H1 (cell line): ENCODE results near the gene SLC16A5. TPM values are rescaled to one million over a fixed set of nuclear protein-coding genes. Genes with fewer than 3 reads are reported as not detected.

Source experiments
- CTCF ChIA-PET: fragments of 300-600 bp; sonication (Branson Sonifier 250); formaldehyde crosslinking; loops from one replicate; lab custom pipeline; 2021; ENCODE audit not compliant: partially characterized antibody; lab: Charles Lee
- POLR2A ChIA-PET: fragments of 300-600 bp; sonication (Branson Sonifier 250); formaldehyde crosslinking; loops from one replicate; lab custom pipeline; 2021; ENCODE audit warnings: inconsistent platforms; ENCODE audit not compliant: partially characterized antibody; lab: Charles Lee
- DNase-seq, 2 experiments: peaks; one replicate each; pipeline versions ENCODE4 v3.0.0 to v3.0.0-alpha.2; 2010 to 2022; ENCODE audit warnings: low spot score in 2 of 2, low read depth in 1 of 2, mixed read lengths in 1 of 2
- FAIRE-seq: peaks from 2 replicates; lab custom pipeline; 2011; peaks lifted over from hg19 to GRCh38; lab: Jason Lieb, UNC
- H2AFZ ChIP-seq: 2 replicates; pipeline ENCODE4 v1.8.1; 2012; ENCODE audit warnings: low read length, inconsistent platforms
- H2AK5ac ChIP-seq: 2 replicates; pipeline ENCODE4 v1.6.1; 2013; ENCODE audit warnings: low read depth, low read length
- H2BK120ac ChIP-seq: replicated peaks from 2 replicates; pipeline ENCODE3; 2013; ENCODE audit warnings: low read depth, low read length, inconsistent platforms
- H2BK12ac ChIP-seq: 2 replicates; pipeline ENCODE4 v1.6.1; 2013; ENCODE audit warnings: low read depth, low read length
- H2BK15ac ChIP-seq: 2 replicates; pipeline ENCODE4 v1.6.1; 2013; ENCODE audit warnings: low read length
- H2BK20ac ChIP-seq: 2 replicates; pipeline ENCODE4 v1.6.1; 2013; ENCODE audit warnings: low read length
- H2BK5ac ChIP-seq: 2 replicates; pipeline ENCODE4 v1.6.1; 2013; ENCODE audit warnings: low read depth, low read length
- H3K14ac ChIP-seq: 2 replicates; pipeline ENCODE4 v1.6.1; 2013; ENCODE audit warnings: inconsistent platforms; ENCODE audit not compliant: insufficient read length
- H3K18ac ChIP-seq: 2 replicates; pipeline ENCODE4 v1.6.1; 2013; ENCODE audit warnings: low read length; ENCODE audit errors: extremely low read depth
- H3K23ac ChIP-seq: 2 replicates; pipeline ENCODE4 v1.6.1; 2013; ENCODE audit warnings: inconsistent platforms; ENCODE audit not compliant: insufficient read length
- H3K23me2 ChIP-seq: 2 replicates; pipeline ENCODE4 v1.6.1; 2013; ENCODE audit warnings: low read depth, low read length
- H3K27ac ChIP-seq: 2 replicates; pipeline ENCODE4 v1.6.1; 2011; ENCODE audit warnings: low read depth, low read length, inconsistent platforms
- H3K27me3 ChIP-seq, 4 experiments: replicated peaks in 1 of 4; 1 replicate in 1 of 4; 2 replicates in 3 of 4; pipeline versions ENCODE4 v1.6.1 to v1.8.1; 2011 to 2013; ENCODE audit warnings: low read length in 3 of 4, mild to moderate bottlenecking in 3 of 4, inconsistent platforms in 2 of 4, mixed read lengths in 2 of 4, moderate library complexity in 1 of 4; ENCODE audit not compliant: control insufficient read depth in 3 of 4, insufficient read depth in 3 of 4; ENCODE audit errors: extremely low read depth in 1 of 4
- H3K36me3 ChIP-seq, 4 experiments: 2 replicates each; pipeline versions ENCODE4 v1.6.1 to v1.8.1; 2011 to 2013; ENCODE audit warnings: mild to moderate bottlenecking in 4 of 4, low read length in 3 of 4, moderate library complexity in 2 of 4, control low read depth in 1 of 4, inconsistent platforms in 1 of 4; ENCODE audit not compliant: insufficient read depth in 4 of 4, control insufficient read depth in 2 of 4
- H3K4ac ChIP-seq: replicated peaks from 2 replicates; pipeline ENCODE3; 2013; ENCODE audit warnings: low read length, low read depth, mixed read lengths, inconsistent platforms; ENCODE audit not compliant: insufficient read length
- H3K4me1 ChIP-seq, 4 experiments: replicated peaks in 1 of 4; 1 replicate in 1 of 4; 2 replicates in 3 of 4; pipeline versions ENCODE4 v1.6.1 to v1.8.1; 2011 to 2013; ENCODE audit warnings: low read length in 3 of 4, inconsistent platforms in 2 of 4, mixed read lengths in 1 of 4; ENCODE audit not compliant: insufficient read depth in 4 of 4, control insufficient read depth in 3 of 4
- H3K4me2 ChIP-seq, 2 experiments: 2 replicates each; pipeline versions ENCODE4 v1.6.1 to v1.8.1; 2011 to 2013; ENCODE audit warnings: low read depth in 2 of 2, low read length in 2 of 2, control low read depth in 1 of 2, inconsistent platforms in 1 of 2, mild to moderate bottlenecking in 1 of 2; ENCODE audit not compliant: insufficient read depth in 1 of 2
- H3K4me3 ChIP-seq, 4 experiments: fragments of 200-600, 300-600 bp in 1 of 4; sonication (generic), shearing (Covaris generic), sonication (Bioruptor Twin) in 1 of 4; 2 replicates each; pipeline versions ENCODE4 v1.5.1 to v1.8.1; 2011 to 2016; ENCODE audit warnings: low read length in 4 of 4, low read depth in 3 of 4, control low read depth in 2 of 4, inconsistent platforms in 2 of 4, mild to moderate bottlenecking in 2 of 4, mixed read lengths in 1 of 4, moderate library complexity in 1 of 4; ENCODE audit not compliant: insufficient read depth in 2 of 4; ENCODE audit errors: extremely low read depth in 1 of 4
- H3K56ac ChIP-seq: replicated peaks from 2 replicates; pipeline ENCODE3; 2013; ENCODE audit warnings: low read depth, mild to moderate bottlenecking, mixed read lengths, low read length, inconsistent platforms; ENCODE audit not compliant: insufficient read length
- H3K79me1 ChIP-seq: 2 replicates; pipeline ENCODE4 v1.6.1; 2013; ENCODE audit warnings: low read depth, low read length, control low read depth
- H3K79me2 ChIP-seq, 2 experiments: 2 replicates each; pipeline versions ENCODE4 v1.6.1 to v1.8.1; 2012 to 2013; ENCODE audit warnings: low read length in 2 of 2, mild to moderate bottlenecking in 2 of 2, inconsistent platforms in 1 of 2; ENCODE audit not compliant: insufficient read depth in 2 of 2, control insufficient read depth in 1 of 2
- H3K9ac ChIP-seq, 4 experiments: replicated peaks in 1 of 4; 1 replicate in 1 of 4; 2 replicates in 3 of 4; pipeline versions ENCODE4 v1.6.1 to v1.8.1; 2011 to 2013; ENCODE audit warnings: low read depth in 3 of 4, low read length in 3 of 4, control low read depth in 2 of 4, mild to moderate bottlenecking in 2 of 4, moderate library complexity in 2 of 4, inconsistent platforms in 1 of 4; ENCODE audit errors: extremely low read depth in 1 of 4
- H3K9me3 ChIP-seq, 2 experiments: 2 replicates each; pipeline versions ENCODE4 v1.6.1 to v1.8.1; 2012 to 2013; ENCODE audit warnings: mild to moderate bottlenecking in 2 of 2, moderate library complexity in 2 of 2, control low read depth in 1 of 2, inconsistent platforms in 1 of 2, low read depth in 1 of 2, low read length in 1 of 2, mixed read lengths in 1 of 2; ENCODE audit not compliant: insufficient read depth in 2 of 2
- H4K20me1 ChIP-seq, 2 experiments: replicated peaks in 1 of 2; 2 replicates each; pipeline versions ENCODE3 to v1.8.1; 2011 to 2013; ENCODE audit warnings: inconsistent platforms in 2 of 2, low read length in 2 of 2, mild to moderate bottlenecking in 1 of 2; ENCODE audit not compliant: insufficient read depth in 2 of 2, control insufficient read depth in 1 of 2
- H4K5ac ChIP-seq: 2 replicates; pipeline ENCODE4 v1.6.1; 2013; ENCODE audit warnings: low read length, low read depth, mixed read lengths, inconsistent platforms; ENCODE audit not compliant: insufficient read length
- H4K8ac ChIP-seq: 2 replicates; pipeline ENCODE4 v1.8.0; 2013; ENCODE audit warnings: mild to moderate bottlenecking, moderate library complexity, low read length, inconsistent platforms; ENCODE audit not compliant: insufficient read depth; ENCODE audit errors: extremely low read depth
- H4K91ac ChIP-seq: replicated peaks from 2 replicates; pipeline ENCODE3; 2013; ENCODE audit warnings: low read length, mixed read lengths, inconsistent platforms; ENCODE audit not compliant: insufficient read length
- ASH2L ChIP-seq: fragments of 200-600, 300-600 bp; sonication (generic); IDR thresholded peaks from one replicate; pipeline ENCODE4 v1.7.1; 2017; ENCODE audit warnings: low read length
- CTBP2 ChIP-seq: IDR thresholded peaks from 2 replicates; pipeline ENCODE4 v1.7.0; 2011; ENCODE audit warnings: borderline replicate concordance, mild to moderate bottlenecking, moderate library complexity, mixed read lengths, low read length; ENCODE audit not compliant: insufficient read depth, insufficient read length
- SP4 ChIP-seq: IDR thresholded peaks from 2 replicates; pipeline ENCODE4 v1.6.1; 2012; ENCODE audit warnings: low read length, inconsistent platforms
- SRF ChIP-seq: IDR thresholded peaks from 2 replicates; pipeline ENCODE4 v1.6.1; 2011; ENCODE audit warnings: mild to moderate bottlenecking, low read depth, low read length, moderate library complexity
- TAF1 ChIP-seq: IDR thresholded peaks from 2 replicates; pipeline ENCODE4 v1.6.1; 2011; ENCODE audit warnings: mild to moderate bottlenecking, low read depth, low read length
- WGBS, 2 experiments: shearing (Covaris generic) in 1 of 2; methylation state at CpG; one replicate each; pipeline versions ENCODE4 v1.1.6 to v1.1.7; 2013 to 2015; ENCODE audit warnings: low lambda C conversion rate in 2 of 2, mixed read lengths in 2 of 2, inconsistent platforms in 1 of 2, low coverage in 1 of 2, missing lambda C conversion rate in 1 of 2; ENCODE audit not compliant: insufficient replicate concordance in 2 of 2, insufficient coverage in 1 of 2, insufficient read length in 1 of 2; ENCODE audit errors: extremely low coverage in 1 of 2, missing lambda C conversion rate in 1 of 2; 5-methylcytosine and 5-hydroxymethylcytosine counted together
- polyA plus RNA-seq, 7 experiments: library from polyadenylated mRNA; depleted of rRNA in 3 of 7; stranded (reverse) in 5 of 7; unstranded in 2 of 7; fragments of >200 nt in 5 of 7; fragments of 200-250 nt in 2 of 7; gene quantifications; 1 replicate in 5 of 7; 2 replicates in 1 of 7; 4 replicates in 1 of 7; pipeline versions ENCODE4 v1.2.1 to v1.2.3, GENCODE V29; 2011 to 2013; ENCODE audit warnings: missing spikeins in 2 of 7, mixed read lengths in 2 of 7
- total RNA-seq: library from RNA; stranded (reverse); fragmentation: NEBNext Ultra II Directional; extraction: Animal tissue kit (Norgen Biotek cat#: 25700); gene quantifications from 2 replicates; pipeline ENCODE4 v1.2.1, GENCODE V29; 2021

SLC16A5 gene
- total and polyA plus RNA-seq, 2 of the 8 experiments (the other 6 are each of a cell fraction or from before 2014, with no cell fraction given): 17.1 to 34.7 TPM

DNA sequence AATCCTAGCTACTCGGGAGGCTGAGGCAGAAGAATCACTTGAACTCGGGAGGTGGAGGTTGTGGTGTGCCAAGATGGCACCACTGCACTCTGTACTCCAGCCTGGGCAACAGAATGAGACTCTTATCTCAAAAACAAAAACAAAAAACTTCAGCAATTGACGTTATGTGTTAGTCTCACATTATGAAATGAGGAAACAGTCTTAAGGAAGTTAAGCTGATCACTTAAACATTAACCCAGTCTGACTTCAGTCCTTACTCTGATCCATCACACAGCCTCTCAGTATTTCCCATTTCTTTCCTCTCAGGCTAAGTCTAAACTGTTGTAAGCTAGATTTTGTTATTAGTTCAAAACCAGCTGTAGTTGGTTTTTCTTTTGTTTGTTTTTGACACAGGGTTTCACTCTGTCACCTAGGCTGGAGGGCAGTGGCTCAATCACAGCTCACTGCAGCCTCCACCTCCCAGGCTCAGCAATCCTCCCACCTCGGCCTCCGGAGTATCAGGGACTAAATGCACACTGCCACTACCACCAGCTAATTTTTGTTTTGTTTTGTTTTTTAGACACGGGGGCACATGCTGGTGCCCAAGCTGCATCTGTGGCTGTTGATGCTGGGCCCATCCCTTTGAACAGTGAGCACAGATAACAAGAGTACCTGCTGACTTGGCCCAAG is 60.3 kb downstream of the SLC16A5 start:
- Histone ChIP-seq H4K8ac (no peak overlapping the region), H3K23me2 (peaks cover 3% of the 10 kb centered on the region), H3K9ac (no peak overlapping the region), H3K36me3 (peaks cover 35 to 59% (median 50%) of the 10 kb centered on the region in 4 experiments), H4K5ac (no peak overlapping the region), H3K79me2 (peaks cover 22 to 66% of the 10 kb centered on the region in 2 experiments), H3K23ac (no peak overlapping the region), H4K20me1 (peaks cover 3 to 12% of the 10 kb centered on the region in 2 experiments), H3K4me2 (no peak overlapping the region), H2BK20ac (no peak overlapping the region), H3K4ac (no peak overlapping the region), H3K27ac (no peak overlapping the region), H2BK12ac (no peak overlapping the region), H3K18ac (no peak overlapping the region), H2BK5ac (no peak overlapping the region), H2AFZ (no peak overlapping the region), H3K27me3 (no peaks in the 10 kb centered on the region), H3K14ac (no peak overlapping the region), H3K79me1 (peaks cover 2% of the 10 kb centered on the region; the same call in 1 of the 2 replicates), H3K9me3 (no peaks in the 10 kb centered on the region), H2AK5ac (no peak overlapping the region), H3K56ac (no peak overlapping the region), H2BK15ac (no peak overlapping the region), H3K4me1 (peaks cover 0 to 2% (median 1%) of the 10 kb centered on the region in 4 experiments; a peak in 2 of 7 replicates), H4K91ac (no peak overlapping the region), H3K4me3 (no peak overlapping the region), H2BK120ac (no peak overlapping the region)
- TF ChIP-seq ASH2L (no peak), SRF (no peak), CTBP2 (no peak), SP4 (no peak), TAF1 (no peak)
- DNase-seq (no peak), FAIRE-seq (no peak)
- 92% methylated on average over 6 of the region's 6 CpGs; no CpG with 5 or more reads in 1 of the 2 experiments for WGBS, 2 experiments
- POLR2A ChIA-PET: interaction anchor here (0.6 to 3.2 kb wide), 10 partner anchors 9 to 34 kb away, joined by 3 to 27 read pairs (median 5); partner anchors contain the start of gene NT5C
- CTCF ChIA-PET: interaction anchor here (0.7 to 5.1 kb wide), 10 partner anchors 17 to 91 kb away, joined by 3 to 26 read pairs (median 5); partner anchors contain the start of genes NT5C and NUP85
